Thoracic aorta (tissue), 2 donors: ENCODE data around the gene BTG3. TPM values are rescaled to one million over a fixed set of nuclear protein-coding genes. Genes with fewer than 3 reads are reported as not detected.

Experiments used
- ATAC-seq: fragments of 150-250 bp; one replicate; pipeline ENCODE4 v1.8.0; 2017; ENCODE audit warnings: low read depth; ENCODE audit not compliant: insufficient number of reproducible peaks, low FRiP score
- DNase-seq: peaks from one replicate; pipeline ENCODE4 v3.0.0-alpha.2; 2020; ENCODE audit warnings: low spot score
- H3K27ac ChIP-seq, 2 donors: fragments of 200-600 bp; sonication (generic); 1 replicate in 1 of 2; 2 replicates in 1 of 2; pipeline ENCODE4 v1.5.1; 2016; ENCODE audit warnings: mild to moderate bottlenecking in 2 of 2, moderate library complexity in 2 of 2
- H3K27me3 ChIP-seq: fragments of 200-600 bp; sonication (generic); replicated peaks from 2 replicates; pipeline ENCODE4 v1.6.0; 2016; ENCODE audit warnings: mild to moderate bottlenecking; ENCODE audit not compliant: insufficient read depth
- H3K36me3 ChIP-seq: fragments of 200-600 bp; sonication (generic); one replicate; pipeline ENCODE4 v1.5.1; 2016
- H3K4me1 ChIP-seq, 2 donors: fragments of 200-600 bp; sonication (generic); 1 replicate in 1 of 2; 2 replicates in 1 of 2; pipeline versions ENCODE4 v1.5.1 to v1.6.0; 2016; ENCODE audit warnings: low read depth in 2 of 2, mild to moderate bottlenecking in 1 of 2; ENCODE audit not compliant: control insufficient read depth in 1 of 2
- H3K4me3 ChIP-seq: fragments of 200-600 bp; sonication (generic); 2 replicates; pipeline ENCODE4 v1.5.1; 2016; ENCODE audit warnings: mild to moderate bottlenecking
- H3K9me3 ChIP-seq: fragments of 200-600 bp; sonication (generic); 2 replicates; pipeline ENCODE4 v1.5.1; 2016
- CTCF ChIP-seq: fragments of 200-600 bp; sonication (generic); IDR thresholded peaks from one replicate; pipeline ENCODE4 v1.5.1; 2019; ENCODE audit warnings: antibody characterized with exemption
- total RNA-seq, 2 donors: library from RNA; depleted of rRNA; stranded (reverse); fragments of >200 nt; gene quantifications; one replicate each; pipeline versions ENCODE4 v1.1.0 to v1.2.3, GENCODE V29; 2016

The BTG3 gene
- total RNA-seq, 2 donors from 2014 or later, result 31.4 to 39.3 TPM

- Histone ChIP-seq H3K27me3 (no peaks in the 10 kb centered on the region), H3K9me3 (no peaks in the 10 kb centered on the region), H3K4me3 (no peak overlapping the region), H3K4me1 (no peaks in the 10 kb centered on the region), H3K36me3 (no peaks in the 10 kb centered on the region), H3K27ac (no peak overlapping the region)
- DNase-seq (no peak), ATAC-seq (no peak)
- no peak for TF ChIP-seq CTCF
These were observed 37.6 kb downstream of the BTG3 start for GRCh38 chr21:17575076-17575475.

DNA sequence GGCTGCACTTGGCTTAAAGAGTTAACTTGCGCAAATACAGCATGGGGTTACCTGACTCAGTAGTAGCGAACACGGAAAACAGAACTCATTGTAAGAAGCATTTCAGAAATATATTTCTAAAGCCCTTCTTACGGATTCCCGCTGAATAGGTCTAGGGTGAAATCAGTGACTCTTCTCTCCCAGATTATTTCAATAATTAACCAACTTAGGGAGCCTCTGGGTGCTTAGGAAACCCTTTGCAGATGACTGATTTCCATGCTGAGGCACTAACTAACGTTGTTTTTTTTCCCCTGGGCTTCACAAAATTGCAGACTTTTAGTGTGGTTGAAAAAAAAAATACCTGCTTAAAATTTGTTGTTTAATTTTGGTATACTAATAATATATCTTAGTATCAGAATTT lies 40.3 kb downstream of the BTG3 start:
- Histone ChIP-seq H3K9me3 (no peaks in the 10 kb centered on the region), H3K4me3 (no peak overlapping the region), H3K27me3 (no peaks in the 10 kb centered on the region), H3K4me1 (no peaks in the 10 kb centered on the region), H3K27ac (no peak overlapping the region), H3K36me3 (no peaks in the 10 kb centered on the region)
- no peak for ATAC-seq
- no peak for TF ChIP-seq CTCF
- DNase-seq, result no peak

DNA sequence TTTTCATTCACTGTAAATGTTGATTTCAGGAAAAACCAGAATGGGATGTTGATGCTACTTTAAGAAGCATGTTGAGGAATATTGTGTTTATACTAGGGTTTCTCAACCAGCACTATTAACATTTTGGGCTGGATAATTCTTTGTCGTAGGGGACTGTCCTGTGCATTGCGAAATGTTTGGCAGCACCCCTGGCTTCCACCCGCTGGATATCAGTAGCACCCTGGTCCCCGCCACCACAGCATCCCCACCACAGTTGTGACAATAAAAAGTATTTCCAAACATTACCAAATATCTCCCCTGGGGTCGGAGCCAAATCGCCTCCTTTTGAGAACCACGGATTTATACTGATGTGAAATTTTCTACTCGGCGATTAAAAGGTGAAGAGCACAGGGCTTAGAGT lies 41.9 kb downstream of the BTG3 start:
- DNase-seq, result no peak
- Histone ChIP-seq H3K27ac (no peak overlapping the region), H3K27me3 (no peaks in the 10 kb centered on the region), H3K36me3 (no peaks in the 10 kb centered on the region), H3K4me1 (no peaks in the 10 kb centered on the region), H3K9me3 (no peaks in the 10 kb centered on the region), H3K4me3 (no peak overlapping the region)
- TF ChIP-seq CTCF, result no peak
- no peak for ATAC-seq

GRCh38 chr21:17560377-17561025 lies 52.2 kb downstream of the BTG3 start:
- H3K27ac ChIP-seq, result no peak overlapping the region
- no peaks in the 10 kb centered on the region for H3K27me3 ChIP-seq
- no peak overlapping the region for H3K4me3 ChIP-seq
- no peaks in the 10 kb centered on the region for H3K9me3 ChIP-seq
- H3K4me1 ChIP-seq, result no peaks in the 10 kb centered on the region
- no peak for DNase-seq
- no peak for ATAC-seq
- H3K36me3 ChIP-seq, result no peaks in the 10 kb centered on the region
- no peak for TF ChIP-seq CTCF

- DNase-seq (no peak), ATAC-seq (no peak)
- no peak overlapping the region for H3K4me3 ChIP-seq
These were observed 57.8 kb downstream of the BTG3 start for GRCh38 chr21:17554679-17555465.

More at GRCh38 chr21:17554679-17555465, 57.8 kb downstream of the BTG3 start:
- TF ChIP-seq CTCF, result no peak
- Histone ChIP-seq H3K27me3 (no peaks in the 10 kb centered on the region), H3K27ac (no peak overlapping the region), H3K9me3 (no peaks in the 10 kb centered on the region), H3K4me1 (no peaks in the 10 kb centered on the region), H3K36me3 (no peaks in the 10 kb centered on the region)
